ENCODE data around the gene NPHS1. TPM values are rescaled to one million over a fixed set of nuclear protein-coding genes. Genes with fewer than 3 reads are reported as not detected.
A peak's percentile ranks its signal among the peaks of the same experiment; 100 is the strongest.

NPHS1 gene
- total and polyA plus RNA-seq, 2 of the 8 experiments (the other 6 are each of a cell fraction or from before 2014, with no cell fraction given) = 1.3 to 1.4 TPM

GRCh38 chr19:35785339-35785627 lies 67.0 kb downstream of the NPHS1 start:
- Histone ChIP-seq H3K4me3 (ENCODE audit: extremely low read depth in 1 of 4, insufficient read depth in 2 of 4, low read depth in 3 of 4, low read length in 4 of 4) (peak overlapping the region; percentile 42 to 72 (median 66)), H3K27ac (ENCODE audit: low read depth, low read length) (no peak overlapping the region), H3K4ac (replicated peaks; ENCODE audit: insufficient read length, low read depth, low read length) (no peak overlapping the region), H3K18ac (ENCODE audit: extremely low read depth, low read length) (peak overlapping the region; percentile 87), H2AFZ (ENCODE audit: low read length) (no peak overlapping the region), H3K79me2 (ENCODE audit: control insufficient read depth in 1 of 2, insufficient read depth in 2 of 2, low read length in 2 of 2) (no peaks in the 10 kb centered on the region), H3K4me1 (replicated peaks in 1 of 4; ENCODE audit: control insufficient read depth in 3 of 4, insufficient read depth in 4 of 4, low read length in 3 of 4) (peaks cover 0 to 12% (median 4%) of the 10 kb centered on the region in 4 experiments; a peak in 6 of 7 replicates), H2BK120ac (replicated peaks; ENCODE audit: low read depth, low read length) (no peak overlapping the region), H3K79me1 (ENCODE audit: low read depth, low read length) (no peaks in the 10 kb centered on the region), H3K56ac (replicated peaks; ENCODE audit: insufficient read length, low read depth, low read length) (no peak overlapping the region), H2BK15ac (ENCODE audit: low read length) (peak overlapping the region; percentile 95; the same call in 1 of the 2 replicates), H3K4me2 (ENCODE audit: insufficient read depth in 1 of 2, low read depth in 2 of 2, low read length in 2 of 2) (peak overlapping the region; percentile 67 to 85), H4K5ac (ENCODE audit: insufficient read length, low read depth, low read length) (no peak overlapping the region), H3K14ac (ENCODE audit: insufficient read length) (no peak overlapping the region), H3K9me3 (ENCODE audit: insufficient read depth in 2 of 2, low read depth in 1 of 2, low read length in 1 of 2) (no peaks in the 10 kb centered on the region), H2BK5ac (ENCODE audit: low read depth, low read length) (no peak overlapping the region), H2BK20ac (ENCODE audit: low read length) (no peak overlapping the region), H4K20me1 (replicated peaks in 1 of 2; ENCODE audit: control insufficient read depth in 1 of 2, insufficient read depth in 2 of 2, low read length in 2 of 2) (peaks cover 3 to 12% of the 10 kb centered on the region in 2 experiments), H2BK12ac (ENCODE audit: low read depth, low read length) (no peak overlapping the region), H4K8ac (ENCODE audit: extremely low read depth, insufficient read depth, low read length) (peak overlapping the region; percentile 81; the same call in 1 of the 2 replicates), H3K9ac (replicated peaks in 1 of 4; ENCODE audit: extremely low read depth in 1 of 4, low read depth in 3 of 4, low read length in 3 of 4) (no peak overlapping the region), H4K91ac (replicated peaks; ENCODE audit: insufficient read length, low read length) (no peak overlapping the region), H3K27me3 (replicated peaks in 1 of 4; ENCODE audit: control insufficient read depth in 3 of 4, extremely low read depth in 1 of 4, insufficient read depth in 3 of 4, low read length in 3 of 4) (no peaks in the 10 kb centered on the region; a peak in 1 of 7 replicates), H2AK5ac (ENCODE audit: low read depth, low read length) (no peak overlapping the region), H3K23ac (ENCODE audit: insufficient read length) (no peak overlapping the region), H3K23me2 (ENCODE audit: low read depth, low read length) (peaks cover 11% of the 10 kb centered on the region), H3K36me3 (ENCODE audit: control insufficient read depth in 2 of 4, insufficient read depth in 4 of 4, low read length in 3 of 4) (no peaks in the 10 kb centered on the region)
- ChIA-PET POLR2A (ENCODE audit: partially characterized antibody) (interaction anchor here (1.0 to 1.8 kb wide), 3 partner anchors 40 to 45 kb away, joined by 3 to 7 read pairs (median 4); partner anchors contain the start of genes PSENEN and U2AF1L4), CTCF (ENCODE audit: partially characterized antibody) (interaction anchor here (0.6 to 1.5 kb wide), 8 partner anchors 16 to 125 kb away, joined by 3 to 5 read pairs (median 3); no protein-coding TSS in a partner anchor)
- FAIRE-seq = no peak
- WGBS, 2 experiments (ENCODE audit: extremely low coverage in 1 of 2, insufficient coverage in 1 of 2, insufficient read length in 1 of 2, insufficient replicate concordance in 2 of 2, low coverage in 1 of 2, low lambda C conversion rate in 2 of 2, missing lambda C conversion rate in 1 of 2) = 24% methylated on average over 10 of the region's 10 CpGs; no CpG with 5 or more reads in 1 of the 2 experiments
- DNase-seq (ENCODE audit: low read depth in 1 of 2, low spot score in 2 of 2) = no peak
- TF ChIP-seq NANOG (IDR thresholded peaks at IDR 0.05; ENCODE audit: insufficient read depth, low read depth, low read length, poor library complexity, severe bottlenecking) (no peak), ATF2 (IDR thresholded peaks at IDR 0.05; ENCODE audit: low read length) (no peak), CREB1 (IDR thresholded peaks at IDR 0.05) (0 out of 2 replicates have a peak, but pooled peaks have one; percentile 15)
